Subcutaneous abdominal adipose tissue (tissue), 5 donors: Measurements from ENCODE around the gene CENPP.
A peak's percentile ranks its signal among the peaks of the same experiment; 100 is the strongest.

Source experiments
- H3K27ac ChIP-seq: one replicate; pipeline ENCODE4 v1.7.0; 2013; ENCODE audit warnings: low read depth, mild to moderate bottlenecking, inconsistent platforms, low read length, moderate library complexity
- H3K27me3 ChIP-seq, 5 donors: one replicate each; pipeline ENCODE4 v1.7.0; 2013; ENCODE audit warnings: low read length in 5 of 5, inconsistent platforms in 1 of 5; ENCODE audit not compliant: control insufficient read depth in 5 of 5, insufficient read depth in 4 of 5
- H3K36me3 ChIP-seq, 5 donors: one replicate each; pipeline ENCODE4 v1.7.0; 2013; ENCODE audit warnings: low read length in 5 of 5; ENCODE audit not compliant: control insufficient read depth in 5 of 5, insufficient read depth in 5 of 5
- H3K4me1 ChIP-seq, 5 donors: one replicate each; pipeline ENCODE4 v1.7.0; 2013; ENCODE audit warnings: low read length in 5 of 5, mild to moderate bottlenecking in 3 of 5, moderate library complexity in 1 of 5; ENCODE audit not compliant: control insufficient read depth in 5 of 5, insufficient read depth in 5 of 5
- H3K4me3 ChIP-seq, 5 donors: one replicate each; pipeline ENCODE4 v1.7.0; 2013; ENCODE audit warnings: low read length in 5 of 5, low read depth in 1 of 5
- H3K9ac ChIP-seq, 5 donors: one replicate each; pipeline ENCODE4 v1.7.0; 2013; ENCODE audit warnings: low read length in 5 of 5, mild to moderate bottlenecking in 4 of 5, moderate library complexity in 3 of 5
- H3K9me3 ChIP-seq, 5 donors: one replicate each; pipeline ENCODE4 v1.7.0; 2013; ENCODE audit warnings: low read length in 5 of 5; ENCODE audit not compliant: control insufficient read depth in 5 of 5
- donor health status: healthy.
- donor health status: healthy.
- donor health status: healthy.
- donor health status: healthy.
- donor health status: healthy.

The CENPP gene

DNA sequence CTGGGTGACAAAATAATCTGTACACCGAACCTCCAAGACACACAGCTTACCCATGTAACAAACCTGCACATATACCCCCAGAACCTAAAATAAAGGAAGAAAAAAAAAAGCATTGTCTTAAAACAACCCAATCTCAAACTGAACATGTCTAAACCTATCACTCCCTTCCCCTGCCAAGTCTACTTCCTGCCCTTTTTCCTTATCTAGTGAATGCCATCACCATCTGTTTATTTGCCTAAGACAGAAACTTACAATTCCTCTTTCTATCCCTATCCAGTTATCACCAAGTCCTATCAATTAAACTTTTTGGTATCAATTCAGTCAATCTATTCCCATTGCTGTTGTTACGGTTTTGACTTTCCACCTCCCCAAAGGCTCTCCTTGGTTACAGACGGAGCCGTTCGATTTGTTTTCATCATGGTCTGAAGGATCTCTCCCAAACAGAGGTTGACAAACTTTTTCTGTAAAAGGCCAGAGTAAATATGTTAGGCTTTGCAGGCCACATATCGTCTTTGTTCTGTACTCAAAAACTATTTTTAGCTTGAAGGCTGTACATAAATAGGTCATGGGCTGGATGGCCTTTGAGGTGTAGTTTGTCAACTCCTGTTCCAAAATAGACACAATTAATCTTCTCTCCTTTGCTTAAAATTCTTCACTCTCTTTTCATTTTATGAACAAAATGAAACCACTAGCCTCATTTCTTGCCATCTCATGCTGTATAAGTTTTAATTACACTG lies 12.7 kb upstream of the CENPP start:
- H3K4me3 ChIP-seq, result no peak overlapping the region
- H3K27me3 ChIP-seq, result no peaks in the 10 kb centered on the region
- peaks cover 0 to 2% (median 0%) of the 10 kb centered on the region in 5 donors for H3K4me1 ChIP-seq
- peaks cover 43 to 79% (median 56%) of the 10 kb centered on the region in 5 donors for H3K36me3 ChIP-seq
- H3K27ac ChIP-seq, result no peak overlapping the region
- H3K9me3 ChIP-seq, result no peaks in the 10 kb centered on the region
- H3K9ac ChIP-seq, result no peak overlapping the region

DNA sequence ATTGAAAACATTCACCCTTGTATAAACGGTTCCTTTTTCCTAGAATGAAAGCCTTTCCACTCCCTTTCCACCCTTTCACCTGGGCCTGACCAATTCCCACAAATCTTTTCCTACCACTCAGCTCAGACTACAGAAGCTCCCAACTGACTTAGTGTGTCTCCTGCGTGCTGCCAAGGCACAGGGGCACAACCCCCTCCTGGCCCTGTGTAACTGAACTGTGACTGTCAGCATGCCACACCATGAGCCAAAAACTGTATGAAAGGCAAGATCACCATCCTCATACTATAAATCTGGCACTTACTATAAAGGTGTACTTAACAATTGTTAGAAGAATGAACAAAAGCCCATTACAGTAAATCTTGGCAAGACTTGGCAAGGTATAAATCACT lies 12.1 kb upstream of the CENPP start:
- Histone ChIP-seq H3K9me3 (no peaks in the 10 kb centered on the region), H3K4me3 (no peak overlapping the region), H3K27me3 (no peaks in the 10 kb centered on the region), H3K36me3 (peaks cover 46 to 80% (median 56%) of the 10 kb centered on the region in 5 donors), H3K9ac (no peak overlapping the region), H3K4me1 (peaks cover 0 to 2% (median 0%) of the 10 kb centered on the region in 5 donors), H3K27ac (no peak overlapping the region)

DNA sequence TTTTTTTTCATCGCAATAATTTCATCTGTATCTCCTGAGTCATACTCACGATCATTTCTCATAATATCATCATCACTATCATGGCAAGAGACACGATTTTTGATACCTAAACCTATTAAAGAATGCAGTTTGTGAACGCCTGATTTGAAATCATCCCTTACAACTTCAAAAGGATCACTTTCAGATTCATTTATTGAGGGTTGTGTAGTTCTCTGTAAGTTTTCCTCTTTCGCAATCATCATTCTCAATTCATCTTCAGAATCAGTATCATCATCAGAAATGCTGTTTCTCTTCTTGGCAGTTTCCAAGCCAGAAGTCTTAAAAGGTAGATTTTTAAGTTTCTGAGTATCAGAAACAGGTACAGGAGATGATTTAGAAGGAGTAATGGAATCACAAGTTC lies 10.3 kb upstream of the CENPP start:
- Histone ChIP-seq H3K4me3 (no peak overlapping the region), H3K9ac (no peak overlapping the region), H3K27me3 (no peaks in the 10 kb centered on the region), H3K4me1 (peaks cover 0 to 2% (median 0%) of the 10 kb centered on the region in 5 donors), H3K27ac (no peak overlapping the region), H3K9me3 (no peaks in the 10 kb centered on the region), H3K36me3 (peaks cover 38 to 79% (median 54%) of the 10 kb centered on the region in 5 donors)

- H3K27ac ChIP-seq, result peak overlapping the region; percentile 94
- peaks cover 0 to 25% (median 21%) of the 10 kb centered on the region in 5 donors for H3K4me1 ChIP-seq
- H3K4me3 ChIP-seq, result peak overlapping the region; percentile 70 to 100 (median 88)
- no peaks in the 10 kb centered on the region for H3K9me3 ChIP-seq
- peaks cover 20 to 28% (median 22%) of the 10 kb centered on the region in 5 donors for H3K36me3 ChIP-seq
- H3K27me3 ChIP-seq, result no peaks in the 10 kb centered on the region
- peak overlapping the region; percentile 79 to 98 (median 93) for H3K9ac ChIP-seq
Observed at GRCh38 chr9:92324431-92324830, 1.3 kb upstream of the CENPP start.

- Histone ChIP-seq H3K9ac (peak overlapping the region; percentile 79 to 98 (median 93)), H3K27ac (peak overlapping the region; percentile 94), H3K36me3 (peaks cover 15 to 24% (median 20%) of the 10 kb centered on the region in 5 donors), H3K4me3 (peak overlapping the region; percentile 70 to 100 (median 88)), H3K4me1 (peaks cover 0 to 25% (median 21%) of the 10 kb centered on the region in 5 donors), H3K9me3 (no peaks in the 10 kb centered on the region), H3K27me3 (no peaks in the 10 kb centered on the region)
Observed at GRCh38 chr9:92324889-92325268, 874 bp upstream of the CENPP start.

GRCh38 chr9:92325991-92326500 lies 293 bp downstream of the CENPP start:
- no peaks in the 10 kb centered on the region for H3K27me3 ChIP-seq
- peak overlapping the region; percentile 94 for H3K27ac ChIP-seq
- peaks cover 9 to 17% (median 14%) of the 10 kb centered on the region in 5 donors for H3K36me3 ChIP-seq
- peak overlapping the region; percentile 29 to 98 (median 93) for H3K9ac ChIP-seq
- H3K9me3 ChIP-seq, result no peaks in the 10 kb centered on the region
- H3K4me1 ChIP-seq, result peaks cover 0 to 25% (median 21%) of the 10 kb centered on the region in 5 donors
- peak overlapping the region; percentile 70 to 98 (median 87) for H3K4me3 ChIP-seq

- Histone ChIP-seq H3K27me3 (no peaks in the 10 kb centered on the region), H3K27ac (no peak overlapping the region), H3K4me3 (no peak overlapping the region), H3K9ac (no peak overlapping the region), H3K36me3 (peaks cover 5 to 8% (median 7%) of the 10 kb centered on the region in 5 donors), H3K4me1 (peaks cover 0 to 25% (median 21%) of the 10 kb centered on the region in 5 donors), H3K9me3 (no peaks in the 10 kb centered on the region)
Observed at GRCh38 chr9:92327283-92327850, 1.6 kb downstream of the CENPP start.

- no peak overlapping the region for H3K27ac ChIP-seq
- H3K4me3 ChIP-seq, result no peak overlapping the region
- H3K9ac ChIP-seq, result no peak overlapping the region
- peaks cover 0 to 25% (median 21%) of the 10 kb centered on the region in 5 donors for H3K4me1 ChIP-seq
- H3K9me3 ChIP-seq, result no peaks in the 10 kb centered on the region
- no peaks in the 10 kb centered on the region for H3K27me3 ChIP-seq
- no peaks in the 10 kb centered on the region for H3K36me3 ChIP-seq
Observed at GRCh38 chr9:92328225-92328624, 2.5 kb downstream of the CENPP start.

DNA sequence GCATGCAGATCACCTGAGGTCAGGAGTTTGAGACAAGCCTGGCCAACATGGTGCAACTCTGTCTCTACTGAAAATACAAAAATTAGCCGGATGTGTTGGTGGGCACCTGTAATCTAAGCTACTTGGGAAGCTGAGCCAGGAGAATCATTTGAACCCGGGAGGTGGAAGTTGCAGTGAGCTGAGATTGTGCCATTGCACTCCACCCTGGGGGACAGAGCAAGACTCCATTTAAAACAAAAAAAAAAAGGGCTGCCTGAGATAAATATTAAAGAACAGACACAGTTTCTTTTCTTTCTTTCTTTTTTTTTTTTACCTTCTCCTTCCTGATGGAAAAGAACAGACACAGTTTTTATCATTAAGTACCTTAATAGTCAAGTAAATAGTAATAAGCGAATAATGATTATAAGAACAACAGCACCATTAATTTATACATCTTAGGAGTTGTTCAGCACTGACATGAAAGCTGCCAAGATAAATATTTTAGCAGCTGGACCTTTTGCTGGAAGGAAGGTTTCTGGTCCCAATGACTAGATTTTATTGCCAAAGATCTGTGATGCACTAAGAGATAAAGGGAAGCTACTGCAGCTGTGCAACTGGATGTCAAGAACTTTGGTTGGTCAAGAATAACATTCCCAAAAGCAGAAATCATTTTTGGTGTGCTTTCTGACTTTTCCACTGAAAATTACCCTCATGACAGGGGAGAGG lies 7.0 kb downstream of the CENPP start:
- H3K9me3 ChIP-seq, result no peaks in the 10 kb centered on the region
- H3K27ac ChIP-seq, result no peak overlapping the region
- peaks cover 0 to 7% (median 2%) of the 10 kb centered on the region in 5 donors for H3K36me3 ChIP-seq
- no peak overlapping the region for H3K4me3 ChIP-seq
- H3K9ac ChIP-seq, result no peak overlapping the region
- no peaks in the 10 kb centered on the region for H3K27me3 ChIP-seq
- H3K4me1 ChIP-seq, result no peaks in the 10 kb centered on the region

DNA sequence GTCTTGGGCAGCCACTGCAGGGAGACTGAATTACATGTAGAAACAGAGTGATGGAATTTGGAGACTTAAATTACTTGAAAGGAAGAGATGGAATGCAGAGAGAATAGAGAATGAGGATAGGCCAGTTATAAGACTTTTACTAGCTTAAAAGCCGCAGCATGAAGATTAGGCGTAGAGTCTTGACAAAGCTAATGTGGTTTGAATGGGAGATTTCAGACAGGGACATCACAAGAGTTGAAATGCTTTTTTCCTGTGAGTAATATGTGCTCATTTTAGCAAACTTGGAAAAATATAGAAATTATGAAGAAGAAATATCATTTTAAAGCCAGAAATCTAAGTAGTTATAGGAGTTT lies 7.5 kb downstream of the CENPP start:
- Histone ChIP-seq H3K27me3 (no peaks in the 10 kb centered on the region), H3K27ac (no peak overlapping the region), H3K9ac (no peak overlapping the region), H3K4me1 (no peaks in the 10 kb centered on the region), H3K36me3 (peaks cover 0 to 12% (median 6%) of the 10 kb centered on the region in 5 donors), H3K4me3 (no peak overlapping the region), H3K9me3 (no peaks in the 10 kb centered on the region)
